Measurements from ENCODE around the gene SOX21. TPM values are rescaled to one million over a fixed set of nuclear protein-coding genes. Genes with fewer than 3 reads are reported as not detected.

The SOX21 gene
- total and polyA plus RNA-seq, 2 donors (not counting 1 experiment from before 2014, with no cell fraction given) = not detected

DNA sequence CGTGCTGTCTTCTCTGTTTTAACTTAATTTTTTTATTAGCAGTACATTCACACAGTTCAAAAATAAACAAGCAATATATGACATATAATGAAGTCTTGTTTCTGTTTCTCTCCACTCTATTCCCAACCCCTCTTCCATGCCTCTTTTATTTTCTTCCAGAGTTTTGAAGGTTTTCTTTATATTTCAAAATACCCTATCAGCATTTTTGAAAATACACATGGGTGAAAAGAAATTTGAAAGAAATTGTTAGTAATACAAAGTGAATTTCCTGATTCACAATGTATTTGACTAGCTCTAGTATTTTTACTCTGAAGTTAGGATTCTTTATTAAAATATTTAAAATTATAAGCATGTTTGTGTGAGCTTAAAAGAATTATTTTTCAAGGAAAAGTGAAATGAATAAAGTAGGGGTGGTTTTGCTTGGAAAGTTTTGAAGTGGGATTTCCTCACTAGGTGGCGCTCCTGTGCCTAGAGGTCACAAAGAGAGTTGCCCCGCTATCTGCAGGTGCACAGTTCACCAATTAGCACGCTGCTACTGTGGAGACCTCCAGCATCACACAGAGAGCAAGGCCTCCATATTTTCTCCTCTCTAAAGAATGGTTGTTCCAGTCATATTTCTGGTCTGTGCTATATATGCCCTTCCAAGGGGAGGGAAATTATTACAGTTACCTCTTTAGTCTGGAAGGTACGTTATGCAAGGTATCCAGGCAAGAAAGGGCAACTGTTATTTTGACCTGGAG lies 37.6 kb downstream of the SOX21 start:
- H3K4me2 ChIP-seq (replicated peaks; ENCODE audit: low read depth, low read length, poor library complexity, severe bottlenecking) = no peak overlapping the region
- ATAC-seq (ENCODE audit: low read depth) = no peak
- Mint-ChIP-seq H3K4me1 (no peaks in the 10 kb centered on the region), H3K9me3 (ENCODE audit: insufficient read depth) (no peaks in the 10 kb centered on the region), H3K4me3 (no peak overlapping the region), H3K27ac (no peak overlapping the region), H3K27me3 (peaks cover 17% of the 10 kb centered on the region)
- H3K4me1 ChIP-seq (ENCODE audit: control insufficient read depth in 2 of 2, insufficient read depth in 2 of 2, low read length in 2 of 2) = no peaks in the 10 kb centered on the region
- POLR2A ChIA-PET = interaction anchor here (0.5 kb wide), 1 partner anchor 703 kb away, joined by 6 read pairs; no protein-coding TSS in a partner anchor
- intact Hi-C loops (cut with micrococcal nuclease) = loop anchor here (1.0 kb wide), 1 partner anchor 730 kb away; no protein-coding TSS in a partner anchor
- peaks cover 0 to 13% (median 6%) of the 10 kb centered on the region in 4 experiments for H3K27me3 ChIP-seq (replicated peaks in 1 of 4; ENCODE audit: control extremely low read depth in 1 of 4, control insufficient read depth in 3 of 4, insufficient read depth in 4 of 4, low read length in 3 of 4)
- CTCF ChIA-PET = interaction anchor here (1.0 to 3.0 kb wide), 3 partner anchors 16 to 728 kb away, joined by 3 to 17 read pairs (median 5); no protein-coding TSS in a partner anchor
- H3K36me3 ChIP-seq (replicated peaks in 1 of 2; ENCODE audit: control extremely low read depth in 1 of 2, control insufficient read depth in 1 of 2, extremely low read depth in 1 of 2, insufficient read depth in 2 of 2, low read length in 1 of 2) = no peaks in the 10 kb centered on the region
- no peaks in the 10 kb centered on the region for H3K79me2 ChIP-seq (ENCODE audit: control insufficient read depth, insufficient read depth, low read length)
- no peak for TF ChIP-seq EZH2 (IDR thresholded peaks at IDR 0.05; ENCODE audit: borderline replicate concordance, insufficient read depth, low read depth, low read length, poor library complexity, severe bottlenecking)
- TF ChIP-seq, protein P1, sequence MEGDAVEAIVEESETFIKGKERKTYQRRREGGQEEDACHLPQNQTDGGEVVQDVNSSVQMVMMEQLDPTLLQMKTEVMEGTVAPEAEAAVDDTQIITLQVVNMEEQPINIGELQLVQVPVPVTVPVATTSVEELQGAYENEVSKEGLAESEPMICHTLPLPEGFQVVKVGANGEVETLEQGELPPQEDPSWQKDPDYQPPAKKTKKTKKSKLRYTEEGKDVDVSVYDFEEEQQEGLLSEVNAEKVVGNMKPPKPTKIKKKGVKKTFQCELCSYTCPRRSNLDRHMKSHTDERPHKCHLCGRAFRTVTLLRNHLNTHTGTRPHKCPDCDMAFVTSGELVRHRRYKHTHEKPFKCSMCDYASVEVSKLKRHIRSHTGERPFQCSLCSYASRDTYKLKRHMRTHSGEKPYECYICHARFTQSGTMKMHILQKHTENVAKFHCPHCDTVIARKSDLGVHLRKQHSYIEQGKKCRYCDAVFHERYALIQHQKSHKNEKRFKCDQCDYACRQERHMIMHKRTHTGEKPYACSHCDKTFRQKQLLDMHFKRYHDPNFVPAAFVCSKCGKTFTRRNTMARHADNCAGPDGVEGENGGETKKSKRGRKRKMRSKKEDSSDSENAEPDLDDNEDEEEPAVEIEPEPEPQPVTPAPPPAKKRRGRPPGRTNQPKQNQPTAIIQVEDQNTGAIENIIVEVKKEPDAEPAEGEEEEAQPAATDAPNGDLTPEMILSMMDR (IDR thresholded peaks at IDR 0.05) = peak; percentile 78
- no peaks in the 10 kb centered on the region for H4K20me1 ChIP-seq (ENCODE audit: control insufficient read depth, insufficient read depth, low read length, poor library complexity, severe bottlenecking)
- peak; percentile 27 for DNase-seq
- no peaks in the 10 kb centered on the region for H3K9me3 ChIP-seq (ENCODE audit: control extremely low read depth in 1 of 3, control insufficient read depth in 2 of 3, insufficient read depth in 1 of 3, low read length in 2 of 3)
- 0% methylated on average over 1 of the region's 5 CpGs for WGBS (ENCODE audit: insufficient coverage)
- no peak overlapping the region for H3K4me3 ChIP-seq (ENCODE audit: control extremely low read depth in 1 of 5, extremely low read depth in 1 of 5, insufficient read depth in 1 of 5, low read depth in 2 of 5, low read length in 4 of 5)
- no peak overlapping the region for H3K27ac ChIP-seq (ENCODE audit: low read length in 2 of 2)
- H3K9ac ChIP-seq (ENCODE audit: low read length) = no peak overlapping the region
- no peak overlapping the region for H2AFZ ChIP-seq (ENCODE audit: insufficient read depth, low read depth, low read length, poor library complexity, severe bottlenecking)

DNA sequence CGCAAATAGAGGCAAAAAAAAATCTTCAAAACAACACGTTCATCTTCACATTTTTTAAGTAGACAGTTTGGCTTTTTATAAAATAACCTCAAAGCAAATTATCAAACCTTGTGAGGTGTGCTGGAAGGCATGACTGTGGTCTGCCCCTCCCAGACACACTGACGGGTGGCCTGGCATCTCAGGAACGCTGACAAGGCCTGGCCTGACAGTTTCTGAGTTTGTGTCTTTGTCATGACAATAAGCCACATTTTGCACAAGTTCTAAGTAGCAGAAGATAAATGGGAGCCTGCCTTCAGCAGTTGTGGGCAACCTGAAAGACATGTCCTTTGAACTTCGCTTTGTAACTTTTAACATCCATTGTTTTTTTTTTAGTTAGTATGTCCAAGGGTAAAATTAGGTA lies 38.5 kb downstream of the SOX21 start:
- Mint-ChIP-seq H3K27ac (no peak overlapping the region), H3K9me3 (ENCODE audit: insufficient read depth) (no peaks in the 10 kb centered on the region), H3K4me1 (no peaks in the 10 kb centered on the region), H3K4me3 (no peak overlapping the region), H3K27me3 (peaks cover 17% of the 10 kb centered on the region)
- no peak overlapping the region for H3K9ac ChIP-seq (ENCODE audit: low read length)
- H3K79me2 ChIP-seq (ENCODE audit: control insufficient read depth, insufficient read depth, low read length) = no peaks in the 10 kb centered on the region
- H3K4me2 ChIP-seq (replicated peaks; ENCODE audit: low read depth, low read length, poor library complexity, severe bottlenecking) = no peak overlapping the region
- no peak overlapping the region for H3K27ac ChIP-seq (ENCODE audit: low read length in 2 of 2)
- no peak overlapping the region for H3K4me3 ChIP-seq (ENCODE audit: control extremely low read depth in 1 of 5, extremely low read depth in 1 of 5, insufficient read depth in 1 of 5, low read depth in 2 of 5, low read length in 4 of 5)
- no peaks in the 10 kb centered on the region for H3K9me3 ChIP-seq (ENCODE audit: control extremely low read depth in 1 of 3, control insufficient read depth in 2 of 3, insufficient read depth in 1 of 3, low read length in 2 of 3)
- POLR2A ChIA-PET = no interaction called here
- WGBS (ENCODE audit: insufficient coverage) = 78% methylated on average over 3 of the region's 5 CpGs
- TF ChIP-seq, protein P1 (IDR thresholded peaks at IDR 0.05) = no peak
- no peak for TF ChIP-seq EZH2 (IDR thresholded peaks at IDR 0.05; ENCODE audit: borderline replicate concordance, insufficient read depth, low read depth, low read length, poor library complexity, severe bottlenecking)
- CTCF ChIA-PET = interaction anchor here (0.7 to 3.0 kb wide), 3 partner anchors 19 to 729 kb away, joined by 3 to 17 read pairs (median 4); no protein-coding TSS in a partner anchor
- ATAC-seq (ENCODE audit: low read depth) (no peak), DNase-seq (no peak)
- intact Hi-C loops (cut with micrococcal nuclease) = no loop called here
- H3K36me3 ChIP-seq (replicated peaks in 1 of 2; ENCODE audit: control extremely low read depth in 1 of 2, control insufficient read depth in 1 of 2, extremely low read depth in 1 of 2, insufficient read depth in 2 of 2, low read length in 1 of 2) = no peaks in the 10 kb centered on the region
- H3K4me1 ChIP-seq (ENCODE audit: control insufficient read depth in 2 of 2, insufficient read depth in 2 of 2, low read length in 2 of 2) = no peaks in the 10 kb centered on the region
- peaks cover 0 to 13% (median 4%) of the 10 kb centered on the region in 4 experiments for H3K27me3 ChIP-seq (replicated peaks in 1 of 4; ENCODE audit: control extremely low read depth in 1 of 4, control insufficient read depth in 3 of 4, insufficient read depth in 4 of 4, low read length in 3 of 4)
- H4K20me1 ChIP-seq (ENCODE audit: control insufficient read depth, insufficient read depth, low read length, poor library complexity, severe bottlenecking) = no peaks in the 10 kb centered on the region
- no peak overlapping the region for H2AFZ ChIP-seq (ENCODE audit: insufficient read depth, low read depth, low read length, poor library complexity, severe bottlenecking)
